ENCODE data around the gene ZNF280C.

DNA sequence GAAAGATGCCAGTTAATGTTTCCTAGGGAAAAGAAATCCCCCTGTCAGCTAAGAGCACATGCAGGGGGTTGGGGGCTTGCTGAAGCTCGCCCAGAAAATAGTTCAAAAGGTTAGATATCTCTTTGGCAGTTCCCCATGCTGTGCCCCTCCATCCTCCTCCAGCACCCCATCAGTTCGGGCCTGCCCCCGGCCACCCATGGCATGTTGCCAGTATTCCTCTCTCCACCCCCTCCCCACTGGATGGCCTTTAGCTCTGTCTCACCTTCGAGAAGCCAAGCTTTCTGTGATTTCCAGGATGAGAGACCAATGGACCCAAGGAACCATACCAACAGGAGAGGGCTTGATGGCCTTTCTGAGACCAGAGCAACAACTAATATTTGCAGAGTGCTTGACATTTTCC lies 91.8 kb downstream of the ZNF280C start:
- TF ChIP-seq GATA3 (IDR thresholded peaks at IDR 0.05; ENCODE audit: low read depth, low read length) (no peak), GATA2 (IDR thresholded peaks at IDR 0.05; ENCODE audit: low read depth, low read length) (no peak)
